WI38 (cell line): ENCODE data around the gene IL13.

Experiments
- H3K4me3 ChIP-seq: 2 replicates; pipeline ENCODE4 v1.5.1; 2011; ENCODE audit warnings: low read depth, mild to moderate bottlenecking, control low read depth, low read length
- TF ChIP-seq, protein P1 (sequence below): IDR thresholded peaks from 2 replicates; pipeline ENCODE4 v1.5.1; 2012; ENCODE audit warnings: low read depth, mild to moderate bottlenecking, control low read depth, low read length

The IL13 gene

DNA sequence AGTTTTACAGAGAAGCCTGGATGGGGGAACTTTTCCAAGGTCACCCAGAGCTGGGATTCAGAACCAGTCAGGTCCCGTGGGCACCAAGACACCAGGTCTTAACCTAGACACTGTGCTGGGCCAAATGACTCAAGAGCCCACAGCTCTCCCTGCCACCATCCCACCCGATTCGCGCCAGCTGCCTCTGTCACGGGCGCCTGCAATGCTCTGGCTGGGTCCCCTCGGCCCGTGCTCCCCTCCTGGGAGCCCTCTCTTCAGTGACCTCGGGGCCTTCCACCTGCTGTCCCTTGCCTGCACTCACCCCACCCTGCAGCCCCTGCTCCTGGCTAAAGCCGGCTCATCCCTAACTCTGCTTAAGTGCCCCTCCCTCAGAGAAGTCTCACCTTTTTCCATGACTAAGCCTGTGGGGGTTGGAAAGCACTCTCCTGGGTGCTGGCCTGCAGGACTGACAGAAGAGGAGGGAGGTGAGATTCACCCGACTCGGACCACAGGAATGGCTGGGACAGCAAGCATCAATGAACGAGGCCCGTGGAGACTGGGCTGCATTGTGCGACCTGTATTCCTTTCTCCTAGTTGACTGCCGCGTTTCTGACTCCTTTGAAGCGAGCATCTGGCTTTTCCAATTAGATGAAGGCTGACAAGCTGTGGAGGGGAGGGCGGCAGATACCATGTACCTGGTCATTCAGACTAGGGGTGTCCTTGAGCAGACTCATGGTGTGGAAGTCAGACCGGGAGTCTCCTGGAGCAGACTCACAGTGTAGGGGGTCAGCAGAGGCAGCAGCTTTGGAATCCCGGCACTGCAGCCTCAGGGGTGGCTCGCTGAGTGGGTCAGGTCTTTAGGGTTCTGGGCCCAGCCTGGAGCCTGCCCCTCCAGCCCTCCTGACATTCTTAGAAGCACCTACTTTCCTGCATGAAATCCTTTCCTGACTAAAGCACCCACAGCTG lies 10.1 kb downstream of the IL13 start:
- TF ChIP-seq, protein P1, sequence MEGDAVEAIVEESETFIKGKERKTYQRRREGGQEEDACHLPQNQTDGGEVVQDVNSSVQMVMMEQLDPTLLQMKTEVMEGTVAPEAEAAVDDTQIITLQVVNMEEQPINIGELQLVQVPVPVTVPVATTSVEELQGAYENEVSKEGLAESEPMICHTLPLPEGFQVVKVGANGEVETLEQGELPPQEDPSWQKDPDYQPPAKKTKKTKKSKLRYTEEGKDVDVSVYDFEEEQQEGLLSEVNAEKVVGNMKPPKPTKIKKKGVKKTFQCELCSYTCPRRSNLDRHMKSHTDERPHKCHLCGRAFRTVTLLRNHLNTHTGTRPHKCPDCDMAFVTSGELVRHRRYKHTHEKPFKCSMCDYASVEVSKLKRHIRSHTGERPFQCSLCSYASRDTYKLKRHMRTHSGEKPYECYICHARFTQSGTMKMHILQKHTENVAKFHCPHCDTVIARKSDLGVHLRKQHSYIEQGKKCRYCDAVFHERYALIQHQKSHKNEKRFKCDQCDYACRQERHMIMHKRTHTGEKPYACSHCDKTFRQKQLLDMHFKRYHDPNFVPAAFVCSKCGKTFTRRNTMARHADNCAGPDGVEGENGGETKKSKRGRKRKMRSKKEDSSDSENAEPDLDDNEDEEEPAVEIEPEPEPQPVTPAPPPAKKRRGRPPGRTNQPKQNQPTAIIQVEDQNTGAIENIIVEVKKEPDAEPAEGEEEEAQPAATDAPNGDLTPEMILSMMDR, result no peak
- no peak overlapping the region for H3K4me3 ChIP-seq

DNA sequence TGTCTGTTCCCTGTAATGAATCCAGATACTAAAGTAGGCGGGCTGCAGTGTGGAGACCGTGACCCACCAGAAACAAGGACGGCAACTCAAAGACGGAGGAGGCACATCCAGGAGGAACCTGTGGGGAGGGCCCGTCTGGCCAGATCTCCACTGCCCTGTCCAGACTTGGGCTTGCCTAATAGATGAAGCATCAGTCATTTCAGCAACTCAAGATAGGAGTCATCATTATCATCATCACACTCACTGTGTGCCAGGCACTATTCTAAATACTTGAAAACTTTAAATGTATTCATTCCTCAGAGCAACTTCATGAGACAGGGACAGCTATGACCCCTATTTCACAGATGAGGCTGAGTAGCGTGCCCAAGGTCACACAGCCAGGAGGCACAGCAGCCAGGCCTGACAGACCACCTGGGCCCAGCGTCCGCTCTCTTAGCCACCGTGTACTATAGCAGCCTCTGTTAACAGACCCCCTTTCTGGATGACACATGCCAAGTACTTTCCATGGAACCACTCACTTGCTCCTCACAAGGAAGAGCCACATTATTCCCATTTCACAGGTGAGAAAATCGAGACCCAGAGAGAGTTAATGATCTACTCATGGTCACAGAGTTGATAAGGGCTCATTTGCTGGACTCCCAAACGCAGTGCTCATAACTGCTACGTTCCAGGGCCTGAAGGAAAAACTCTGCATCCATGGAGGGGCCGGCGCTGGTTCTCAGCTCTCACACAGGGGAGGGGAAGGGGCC lies 10.9 kb downstream of the IL13 start:
- H3K4me3 ChIP-seq, result no peak overlapping the region
- TF ChIP-seq, protein P1, result no peak

GRCh38 chr5:132669455-132669820 lies 11.5 kb downstream of the IL13 start:
- TF ChIP-seq, protein P1, result no peak
- H3K4me3 ChIP-seq, result no peak overlapping the region

GRCh38 chr5:132669966-132670882 lies 12.3 kb downstream of the IL13 start:
- no peak overlapping the region for H3K4me3 ChIP-seq
- TF ChIP-seq, protein P1, result no peak

DNA sequence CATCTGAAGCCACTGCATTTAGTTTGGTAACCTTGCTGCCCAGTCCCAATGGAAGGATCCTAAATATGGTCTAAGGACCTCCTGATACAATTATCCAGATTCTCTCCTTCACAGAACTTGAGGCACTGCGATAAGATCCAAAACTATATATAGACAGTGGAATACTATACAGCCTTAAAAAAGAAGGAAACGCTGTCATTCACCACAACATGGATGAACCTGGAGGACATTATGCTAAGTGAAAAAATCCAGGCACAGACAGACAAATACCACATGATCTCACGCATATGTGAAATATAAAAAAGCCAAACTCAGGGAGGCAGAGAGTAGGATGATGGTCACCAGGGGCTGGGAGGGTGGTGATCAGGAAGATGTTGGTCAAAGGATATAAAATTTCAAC lies 13.0 kb downstream of the IL13 start:
- TF ChIP-seq, protein P1, result no peak
- H3K4me3 ChIP-seq, result no peak overlapping the region

- H3K4me3 ChIP-seq, result no peak overlapping the region
- TF ChIP-seq, protein P1, result no peak
Measured at GRCh38 chr5:132673488-132673887, 15.5 kb downstream of the IL13 start.
